ENCODE measurements around the gene HBEGF.

The HBEGF gene

GRCh38 chr5:140302786-140303639 lies 43.4 kb downstream of the HBEGF start, which contains the start of gene PFDN1:
Gene PFDN1 (minus strand): TSS chr5:140303101. CDS start chr5:140303073, 28 bp downstream.
- DNase-seq (ENCODE audit: low spot score): peak; percentile 76

DNA sequence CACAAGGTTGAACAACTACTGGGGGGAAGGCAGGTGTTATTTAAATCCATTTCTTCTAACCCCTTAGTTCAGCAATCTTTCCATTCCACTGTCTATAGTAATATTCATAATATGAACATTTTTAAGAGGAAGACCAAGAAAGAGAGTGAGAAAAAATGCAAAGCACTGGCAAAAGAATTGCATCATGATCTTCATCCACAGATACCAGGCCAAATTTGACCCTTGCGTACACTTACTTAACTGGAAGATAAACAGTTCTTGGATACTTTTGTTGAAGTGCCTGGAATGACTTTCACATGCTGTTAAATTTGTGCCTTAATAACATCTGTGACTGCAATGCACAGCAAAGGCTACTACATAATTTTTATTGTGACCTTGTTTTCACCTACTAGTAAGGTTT lies 45.3 kb downstream of the HBEGF start:
- no peak for DNase-seq (ENCODE audit: low spot score)

- DNase-seq (ENCODE audit: low spot score): no peak
Measured at GRCh38 chr5:140299056-140299455, 47.3 kb downstream of the HBEGF start.

DNA sequence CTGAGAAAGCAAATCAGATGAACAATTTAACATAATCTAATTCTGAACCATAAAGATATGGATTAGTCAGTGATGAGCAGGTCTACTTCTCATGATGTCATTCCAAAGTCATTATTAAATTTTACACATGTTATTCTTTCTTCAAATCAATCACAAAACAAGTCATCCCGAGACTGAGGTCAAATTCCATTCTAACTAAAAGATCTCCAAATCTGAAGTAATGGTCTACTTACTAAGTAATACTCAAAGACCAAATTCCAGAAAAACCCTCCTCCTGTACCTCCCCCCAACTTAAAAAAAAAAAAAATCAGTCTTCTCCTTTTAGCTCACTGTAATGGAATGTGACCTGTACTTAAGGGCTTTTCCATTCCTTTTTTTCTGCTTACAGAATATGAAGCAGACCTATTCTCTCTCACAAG lies 48.2 kb downstream of the HBEGF start:
- DNase-seq (ENCODE audit: low spot score): no peak

GRCh38 chr5:140297283-140297682 lies 49.1 kb downstream of the HBEGF start:
- no peak for DNase-seq (ENCODE audit: low spot score)

DNA sequence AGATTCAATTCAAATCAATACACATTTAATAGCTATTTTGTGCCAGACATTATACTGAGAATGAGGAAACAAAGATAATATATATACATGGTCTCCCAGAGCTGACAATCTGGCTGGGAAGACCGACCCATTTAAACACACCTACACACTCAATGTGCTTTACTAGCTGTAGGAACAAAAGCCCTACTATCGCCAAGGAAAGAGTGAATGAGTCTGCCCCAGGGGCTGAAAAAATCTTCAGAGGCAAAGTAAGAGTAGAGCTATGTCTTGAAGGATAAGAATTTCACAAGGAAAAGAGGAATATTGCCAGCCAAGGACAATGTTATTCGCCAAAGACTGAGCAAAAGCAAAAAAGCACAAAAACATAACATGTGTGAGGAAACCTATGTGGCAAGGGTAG lies 50.1 kb downstream of the HBEGF start:
- no peak for DNase-seq (ENCODE audit: low spot score)

DNA sequence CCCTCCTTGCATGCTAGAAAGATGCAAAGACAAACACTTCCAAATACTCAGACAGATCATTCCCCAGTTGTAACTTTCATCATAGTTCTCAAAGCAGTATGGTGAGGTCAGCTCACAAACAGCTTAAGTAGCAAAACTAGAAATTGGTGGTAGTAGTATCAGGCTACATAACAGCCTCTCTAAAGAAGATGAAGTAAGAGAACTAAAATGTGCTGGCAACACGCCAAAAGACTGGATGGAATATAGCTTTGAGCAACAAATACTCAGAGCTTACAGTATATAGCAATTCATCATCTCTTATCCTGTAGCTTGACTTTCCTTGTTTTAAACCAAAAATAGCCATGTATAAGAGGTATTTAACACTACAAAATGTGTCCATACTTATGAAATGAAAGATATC lies 51.0 kb downstream of the HBEGF start:
- no peak for DNase-seq (ENCODE audit: low spot score)

- DNase-seq (ENCODE audit: low spot score): no peak
Measured at GRCh38 chr5:140294753-140295152, 51.6 kb downstream of the HBEGF start.

GRCh38 chr5:140293849-140294100 lies 52.6 kb downstream of the HBEGF start:
- DNase-seq (ENCODE audit: low spot score): no peak

DNA sequence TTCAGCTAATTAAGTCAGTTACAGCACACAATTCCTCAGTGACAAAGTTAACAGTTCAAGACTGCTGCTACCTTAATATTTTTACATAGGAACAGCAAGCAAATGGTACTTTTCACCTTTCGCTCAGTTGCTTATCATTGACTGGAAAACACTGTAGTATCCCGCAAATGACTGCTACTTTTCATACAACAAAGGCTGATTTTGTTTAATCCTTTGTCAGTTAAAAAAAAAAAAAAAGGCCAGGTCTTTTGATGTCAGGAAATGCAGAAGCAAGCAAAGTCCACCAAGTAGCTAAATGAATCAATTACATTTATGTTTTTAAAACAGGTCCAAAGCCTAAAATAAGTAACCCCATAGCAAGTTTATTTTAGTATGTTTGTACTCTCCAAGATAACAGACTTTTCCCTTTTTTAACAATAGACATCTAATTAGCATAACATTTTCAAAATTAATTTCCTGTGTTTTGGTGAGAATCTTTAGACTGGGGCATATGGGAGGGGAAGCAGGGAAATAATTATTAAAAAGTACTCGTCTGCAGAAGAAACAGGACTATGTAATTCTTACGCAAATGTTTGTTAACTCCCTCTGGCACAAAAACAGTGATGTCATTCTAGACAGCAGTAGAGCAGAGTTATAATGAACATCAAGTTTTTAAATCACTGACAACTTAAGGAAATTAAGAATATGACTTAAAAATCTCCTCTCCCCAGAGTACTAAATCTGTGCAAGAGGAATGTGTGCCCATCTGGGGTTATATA lies 53.1 kb downstream of the HBEGF start:
- no peak for DNase-seq (ENCODE audit: low spot score)

- no peak for DNase-seq (ENCODE audit: low spot score)
Measured at GRCh38 chr5:140292212-140293036, 54.0 kb downstream of the HBEGF start.

- DNase-seq (ENCODE audit: low spot score): no peak
Measured at GRCh38 chr5:140287801-140288521, 58.4 kb downstream of the HBEGF start.

DNA sequence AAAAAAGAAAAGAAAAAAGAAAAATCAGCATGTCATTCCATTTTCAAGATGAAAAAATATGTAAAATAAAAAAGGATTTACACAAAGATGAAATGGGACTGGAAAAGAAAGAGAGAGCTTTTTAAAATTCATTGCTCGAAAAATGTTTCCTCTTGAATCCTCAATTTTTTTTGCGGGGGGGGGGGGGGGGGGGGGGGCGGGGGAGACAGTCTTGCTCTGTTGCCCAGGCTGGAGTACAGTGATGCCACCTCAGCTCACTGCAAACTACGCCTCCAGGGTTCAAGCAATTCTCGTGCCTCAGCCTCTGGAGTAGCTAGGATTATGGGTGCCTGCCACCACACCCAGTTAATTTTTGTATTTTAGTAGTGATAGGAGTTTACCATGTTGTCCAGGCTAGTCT lies 60.0 kb downstream of the HBEGF start:
- DNase-seq (ENCODE audit: low spot score): no peak

- DNase-seq (ENCODE audit: low spot score): no peak
Measured at GRCh38 chr5:140284013-140284412, 62.4 kb downstream of the HBEGF start.

Measured in HuH-7.5 (cell line).